Measurements from ENCODE around the gene MYO5A. TPM values are rescaled to one million over a fixed set of nuclear protein-coding genes. Genes with fewer than 3 reads are reported as not detected.

MYO5A gene
- total RNA-seq, 4 donors from 2014 or later = 10.3 to 26.0 (median 22.7) TPM

MicroRNAs within 50 kb of the gene (microRNA counts, 767-probe panel; counts per million panel counts)
- 0 counts per million in 2 donors for microRNA hsa-miR-1266

Small RNA genes within 50 kb of the gene (microRNA-seq; reads per million reads assigned to microRNA genes)
- not detected for gene MIR1266 (ENCODE audit: borderline microRNAs expressed, borderline replicate concordance)

Small RNA genes within 50 kb of the gene (small RNA-seq; reads per million reads assigned to genes)
- gene MIR1266 = 0.18 reads per million

Other genes starting within 250 kb of the MYO5A start
- 10 to 100 TPM; 28.9 to 36.9 (median 32.5) TPM for gene MYO5C, start 233.1 kb downstream of the MYO5A start, total RNA-seq
- 100 to 1,000 TPM in 2 of 4 donors, 10 to 100 TPM in 2; 45.3 to 250 (median 129) TPM for gene ARPP19, start 40.1 kb upstream of the MYO5A start, total RNA-seq
- 100 to 1,000 TPM in 1 of 4 donors, 10 to 100 TPM in 3; 45.0 to 114 (median 78.9) TPM for gene ATOSA, start 150.5 kb upstream of the MYO5A start, total RNA-seq